H1 (cell line): ENCODE data around the gene NBL1. TPM values are rescaled to one million over a fixed set of nuclear protein-coding genes. Genes with fewer than 3 reads are reported as not detected.

Source experiments
- CTCF ChIA-PET: fragments of 300-600 bp; sonication (Branson Sonifier 250); formaldehyde crosslinking; loops from one replicate; lab custom pipeline; 2021; ENCODE audit not compliant: partially characterized antibody; lab: Charles Lee
- POLR2A ChIA-PET: fragments of 300-600 bp; sonication (Branson Sonifier 250); formaldehyde crosslinking; loops from one replicate; lab custom pipeline; 2021; ENCODE audit warnings: inconsistent platforms; ENCODE audit not compliant: partially characterized antibody; lab: Charles Lee
- DNase-seq, 2 experiments: peaks; one replicate each; pipeline versions ENCODE4 v3.0.0 to v3.0.0-alpha.2; 2010 to 2022; ENCODE audit warnings: low spot score in 2 of 2, low read depth in 1 of 2, mixed read lengths in 1 of 2
- FAIRE-seq: peaks from 2 replicates; lab custom pipeline; 2011; peaks lifted over from hg19 to GRCh38; lab: Jason Lieb, UNC
- H2AFZ ChIP-seq: 2 replicates; pipeline ENCODE4 v1.8.1; 2012; ENCODE audit warnings: low read length, inconsistent platforms
- H2AK5ac ChIP-seq: 2 replicates; pipeline ENCODE4 v1.6.1; 2013; ENCODE audit warnings: low read depth, low read length
- H2BK120ac ChIP-seq: replicated peaks from 2 replicates; pipeline ENCODE3; 2013; ENCODE audit warnings: low read depth, low read length, inconsistent platforms
- H2BK12ac ChIP-seq: 2 replicates; pipeline ENCODE4 v1.6.1; 2013; ENCODE audit warnings: low read depth, low read length
- H2BK15ac ChIP-seq: 2 replicates; pipeline ENCODE4 v1.6.1; 2013; ENCODE audit warnings: low read length
- H2BK20ac ChIP-seq: 2 replicates; pipeline ENCODE4 v1.6.1; 2013; ENCODE audit warnings: low read length
- H2BK5ac ChIP-seq: 2 replicates; pipeline ENCODE4 v1.6.1; 2013; ENCODE audit warnings: low read depth, low read length
- H3K14ac ChIP-seq: 2 replicates; pipeline ENCODE4 v1.6.1; 2013; ENCODE audit warnings: inconsistent platforms; ENCODE audit not compliant: insufficient read length
- H3K18ac ChIP-seq: 2 replicates; pipeline ENCODE4 v1.6.1; 2013; ENCODE audit warnings: low read length; ENCODE audit errors: extremely low read depth
- H3K23ac ChIP-seq: 2 replicates; pipeline ENCODE4 v1.6.1; 2013; ENCODE audit warnings: inconsistent platforms; ENCODE audit not compliant: insufficient read length
- H3K23me2 ChIP-seq: 2 replicates; pipeline ENCODE4 v1.6.1; 2013; ENCODE audit warnings: low read depth, low read length
- H3K27ac ChIP-seq: 2 replicates; pipeline ENCODE4 v1.6.1; 2011; ENCODE audit warnings: low read depth, low read length, inconsistent platforms
- H3K27me3 ChIP-seq, 4 experiments: replicated peaks in 1 of 4; 1 replicate in 1 of 4; 2 replicates in 3 of 4; pipeline versions ENCODE4 v1.6.1 to v1.8.1; 2011 to 2013; ENCODE audit warnings: low read length in 3 of 4, mild to moderate bottlenecking in 3 of 4, inconsistent platforms in 2 of 4, mixed read lengths in 2 of 4, moderate library complexity in 1 of 4; ENCODE audit not compliant: control insufficient read depth in 3 of 4, insufficient read depth in 3 of 4; ENCODE audit errors: extremely low read depth in 1 of 4
- H3K36me3 ChIP-seq, 4 experiments: 2 replicates each; pipeline versions ENCODE4 v1.6.1 to v1.8.1; 2011 to 2013; ENCODE audit warnings: mild to moderate bottlenecking in 4 of 4, low read length in 3 of 4, moderate library complexity in 2 of 4, control low read depth in 1 of 4, inconsistent platforms in 1 of 4; ENCODE audit not compliant: insufficient read depth in 4 of 4, control insufficient read depth in 2 of 4
- H3K4ac ChIP-seq: replicated peaks from 2 replicates; pipeline ENCODE3; 2013; ENCODE audit warnings: low read length, low read depth, mixed read lengths, inconsistent platforms; ENCODE audit not compliant: insufficient read length
- H3K4me1 ChIP-seq, 4 experiments: replicated peaks in 1 of 4; 1 replicate in 1 of 4; 2 replicates in 3 of 4; pipeline versions ENCODE4 v1.6.1 to v1.8.1; 2011 to 2013; ENCODE audit warnings: low read length in 3 of 4, inconsistent platforms in 2 of 4, mixed read lengths in 1 of 4; ENCODE audit not compliant: insufficient read depth in 4 of 4, control insufficient read depth in 3 of 4
- H3K4me2 ChIP-seq, 2 experiments: 2 replicates each; pipeline versions ENCODE4 v1.6.1 to v1.8.1; 2011 to 2013; ENCODE audit warnings: low read depth in 2 of 2, low read length in 2 of 2, control low read depth in 1 of 2, inconsistent platforms in 1 of 2, mild to moderate bottlenecking in 1 of 2; ENCODE audit not compliant: insufficient read depth in 1 of 2
- H3K4me3 ChIP-seq, 4 experiments: fragments of 200-600, 300-600 bp in 1 of 4; sonication (generic), shearing (Covaris generic), sonication (Bioruptor Twin) in 1 of 4; 2 replicates each; pipeline versions ENCODE4 v1.5.1 to v1.8.1; 2011 to 2016; ENCODE audit warnings: low read length in 4 of 4, low read depth in 3 of 4, control low read depth in 2 of 4, inconsistent platforms in 2 of 4, mild to moderate bottlenecking in 2 of 4, mixed read lengths in 1 of 4, moderate library complexity in 1 of 4; ENCODE audit not compliant: insufficient read depth in 2 of 4; ENCODE audit errors: extremely low read depth in 1 of 4
- H3K56ac ChIP-seq: replicated peaks from 2 replicates; pipeline ENCODE3; 2013; ENCODE audit warnings: low read depth, mild to moderate bottlenecking, mixed read lengths, low read length, inconsistent platforms; ENCODE audit not compliant: insufficient read length
- H3K79me1 ChIP-seq: 2 replicates; pipeline ENCODE4 v1.6.1; 2013; ENCODE audit warnings: low read depth, low read length, control low read depth
- H3K79me2 ChIP-seq, 2 experiments: 2 replicates each; pipeline versions ENCODE4 v1.6.1 to v1.8.1; 2012 to 2013; ENCODE audit warnings: low read length in 2 of 2, mild to moderate bottlenecking in 2 of 2, inconsistent platforms in 1 of 2; ENCODE audit not compliant: insufficient read depth in 2 of 2, control insufficient read depth in 1 of 2
- H3K9ac ChIP-seq, 4 experiments: replicated peaks in 1 of 4; 1 replicate in 1 of 4; 2 replicates in 3 of 4; pipeline versions ENCODE4 v1.6.1 to v1.8.1; 2011 to 2013; ENCODE audit warnings: low read depth in 3 of 4, low read length in 3 of 4, control low read depth in 2 of 4, mild to moderate bottlenecking in 2 of 4, moderate library complexity in 2 of 4, inconsistent platforms in 1 of 4; ENCODE audit errors: extremely low read depth in 1 of 4
- H3K9me3 ChIP-seq, 2 experiments: 2 replicates each; pipeline versions ENCODE4 v1.6.1 to v1.8.1; 2012 to 2013; ENCODE audit warnings: mild to moderate bottlenecking in 2 of 2, moderate library complexity in 2 of 2, control low read depth in 1 of 2, inconsistent platforms in 1 of 2, low read depth in 1 of 2, low read length in 1 of 2, mixed read lengths in 1 of 2; ENCODE audit not compliant: insufficient read depth in 2 of 2
- H4K20me1 ChIP-seq, 2 experiments: replicated peaks in 1 of 2; 2 replicates each; pipeline versions ENCODE3 to v1.8.1; 2011 to 2013; ENCODE audit warnings: inconsistent platforms in 2 of 2, low read length in 2 of 2, mild to moderate bottlenecking in 1 of 2; ENCODE audit not compliant: insufficient read depth in 2 of 2, control insufficient read depth in 1 of 2
- H4K5ac ChIP-seq: 2 replicates; pipeline ENCODE4 v1.6.1; 2013; ENCODE audit warnings: low read length, low read depth, mixed read lengths, inconsistent platforms; ENCODE audit not compliant: insufficient read length
- H4K8ac ChIP-seq: 2 replicates; pipeline ENCODE4 v1.8.0; 2013; ENCODE audit warnings: mild to moderate bottlenecking, moderate library complexity, low read length, inconsistent platforms; ENCODE audit not compliant: insufficient read depth; ENCODE audit errors: extremely low read depth
- H4K91ac ChIP-seq: replicated peaks from 2 replicates; pipeline ENCODE3; 2013; ENCODE audit warnings: low read length, mixed read lengths, inconsistent platforms; ENCODE audit not compliant: insufficient read length
- ASH2L ChIP-seq: fragments of 200-600, 300-600 bp; sonication (generic); IDR thresholded peaks from one replicate; pipeline ENCODE4 v1.7.1; 2017; ENCODE audit warnings: low read length
- CBX8 ChIP-seq: fragments of 300-800, 300-1000 bp; sonication (generic); IDR thresholded peaks from 2 replicates; pipeline ENCODE4 v1.7.1; 2016; ENCODE audit warnings: low read depth, low read length, borderline replicate concordance
- CHD1 ChIP-seq: IDR thresholded peaks from 2 replicates; pipeline ENCODE4 v1.6.1; 2012; ENCODE audit warnings: low read depth, low read length, improper control_type of control experiment
- EGR1 ChIP-seq: IDR thresholded peaks from 2 replicates; pipeline ENCODE4 v1.6.1; 2011; ENCODE audit warnings: low read depth, low read length, borderline replicate concordance
- EP300 ChIP-seq, 2 experiments: IDR thresholded peaks; 1 replicate in 1 of 2; 2 replicates in 1 of 2; pipeline ENCODE4 v1.6.1; 2011 to 2012; ENCODE audit warnings: low read depth in 2 of 2, low read length in 2 of 2, mild to moderate bottlenecking in 2 of 2, borderline replicate concordance in 1 of 2, inconsistent platforms in 1 of 2, moderate library complexity in 1 of 2
- NANOG ChIP-seq: IDR thresholded peaks from 2 replicates; pipeline ENCODE4 v1.6.1; 2011; ENCODE audit warnings: low read length, low read depth, mild to moderate bottlenecking, inconsistent platforms; ENCODE audit not compliant: insufficient read depth, poor library complexity, severe bottlenecking
- SIN3A ChIP-seq, 2 experiments: IDR thresholded peaks in 1 of 2; conservative IDR thresholded peaks in 1 of 2; 2 replicates each; pipeline ENCODE4 v1.6.1; 2011 to 2012; ENCODE audit warnings: low read length in 2 of 2, improper control_type of control experiment in 1 of 2, low read depth in 1 of 2, mild to moderate bottlenecking in 1 of 2
- SIRT6 ChIP-seq: IDR thresholded peaks from one replicate; pipeline ENCODE4 v1.7.1; 2012; ENCODE audit warnings: low read length, inconsistent platforms
- TEAD4 ChIP-seq: IDR thresholded peaks from 2 replicates; pipeline ENCODE4 v1.6.1; 2012; ENCODE audit warnings: low read depth, low read length, inconsistent platforms, mixed read lengths
- WGBS, 2 experiments: shearing (Covaris generic) in 1 of 2; methylation state at CpG; one replicate each; pipeline versions ENCODE4 v1.1.6 to v1.1.7; 2013 to 2015; ENCODE audit warnings: low lambda C conversion rate in 2 of 2, mixed read lengths in 2 of 2, inconsistent platforms in 1 of 2, low coverage in 1 of 2, missing lambda C conversion rate in 1 of 2; ENCODE audit not compliant: insufficient replicate concordance in 2 of 2, insufficient coverage in 1 of 2, insufficient read length in 1 of 2; ENCODE audit errors: extremely low coverage in 1 of 2, missing lambda C conversion rate in 1 of 2; 5-methylcytosine and 5-hydroxymethylcytosine counted together
- polyA plus RNA-seq, 7 experiments: library from polyadenylated mRNA; depleted of rRNA in 3 of 7; stranded (reverse) in 5 of 7; unstranded in 2 of 7; fragments of >200 nt in 5 of 7; fragments of 200-250 nt in 2 of 7; gene quantifications; 1 replicate in 5 of 7; 2 replicates in 1 of 7; 4 replicates in 1 of 7; pipeline versions ENCODE4 v1.2.1 to v1.2.3, GENCODE V29; 2011 to 2013; ENCODE audit warnings: missing spikeins in 2 of 7, mixed read lengths in 2 of 7
- total RNA-seq: library from RNA; stranded (reverse); fragmentation: NEBNext Ultra II Directional; extraction: Animal tissue kit (Norgen Biotek cat#: 25700); gene quantifications from 2 replicates; pipeline ENCODE4 v1.2.1, GENCODE V29; 2021

NBL1 gene
- total and polyA plus RNA-seq, 2 of the 8 experiments (the other 6 are each of a cell fraction or from before 2014, with no cell fraction given): 8.7 to 9.7 TPM

GRCh38 chr1:19596065-19596713 is 47.9 kb upstream of the NBL1 start:
- Histone ChIP-seq H4K5ac (peak overlapping the region; percentile 32), H2AFZ (peak overlapping the region; percentile 97), H2BK5ac (peak overlapping the region; percentile 92), H3K18ac (peak overlapping the region; percentile 55), H3K79me1 (peaks cover 10% of the 10 kb centered on the region; the same call in 1 of the 2 replicates), H3K4me1 (peaks cover 0 to 2% (median 0%) of the 10 kb centered on the region in 4 experiments; a peak in 2 of 7 replicates), H2BK15ac (no peak overlapping the region; the same call in 1 of the 2 replicates), H3K4ac (no peak overlapping the region), H2BK120ac (no peak overlapping the region), H3K27ac (peak overlapping the region; percentile 86), H3K23ac (no peak overlapping the region), H3K27me3 (no peaks in the 10 kb centered on the region), H3K79me2 (peaks cover 27 to 40% of the 10 kb centered on the region in 2 experiments), H3K36me3 (no peaks in the 10 kb centered on the region), H3K4me3 (peak overlapping the region; percentile 77 to 95 (median 85)), H3K9me3 (no peaks in the 10 kb centered on the region), H2BK12ac (peak overlapping the region; percentile 98), H3K23me2 (peaks cover 7% of the 10 kb centered on the region), H2BK20ac (peak overlapping the region; percentile 48; the same call in 1 of the 2 replicates), H4K91ac (no peak overlapping the region), H3K56ac (no peak overlapping the region), H4K20me1 (peaks cover 2 to 7% of the 10 kb centered on the region in 2 experiments), H2AK5ac (no peak overlapping the region; the same call in 1 of the 2 replicates), H3K4me2 (peak overlapping the region; percentile 82 to 93), H4K8ac (peak overlapping the region; percentile 88; the same call in 1 of the 2 replicates), H3K9ac (peak overlapping the region; percentile 9 to 94 (median 91)), H3K14ac (no peak overlapping the region)
- ChIA-PET POLR2A (interaction anchor here (0.8 to 2.2 kb wide), 6 partner anchors 11 to 127 kb away, joined by 3 to 5 read pairs (median 4); no protein-coding TSS in a partner anchor), CTCF (interaction anchor here (0.6 to 4.6 kb wide), 5 partner anchors 13 to 248 kb away, joined by 3 to 37 read pairs (median 3); no protein-coding TSS in a partner anchor)
- DNase-seq (no peak), FAIRE-seq (no peak)
- 17% methylated on average over 11 of the region's 11 CpGs; no CpG with 5 or more reads in 1 of the 2 experiments for WGBS, 2 experiments
- TF ChIP-seq SIRT6 (no peak), ASH2L (peak; percentile 9), EP300 (IDR thresholded peaks at IDR 0.05; ENCODE audit: borderline replicate concordance in 1 of 2, low read depth in 2 of 2, low read length in 2 of 2) (peak in 1 of 2 experiments; percentile 64; a peak in 1 of 3 replicates), TEAD4 (peak; percentile 48; the same call in 1 of the 2 replicates), SIN3A (conservative IDR thresholded peaks at IDR 0.05 in 1 of 2, IDR thresholded peaks at IDR 0.05 in 1 of 2; ENCODE audit: low read depth in 1 of 2, low read length in 2 of 2) (0 out of 4 replicates have a peak, but pooled peaks of 1 of the 2 experiments have one; percentile 4), CHD1 (peak; percentile 75), CBX8 (no peak), EGR1 (no peak), NANOG (no peak)
